ENCODE data around the gene AMPD3. TPM values are rescaled to one million over a fixed set of nuclear protein-coding genes. Genes with fewer than 3 reads are reported as not detected.

The AMPD3 gene
- polyA plus RNA-seq, 1 donor from 2014 or later, result not detected

DNA sequence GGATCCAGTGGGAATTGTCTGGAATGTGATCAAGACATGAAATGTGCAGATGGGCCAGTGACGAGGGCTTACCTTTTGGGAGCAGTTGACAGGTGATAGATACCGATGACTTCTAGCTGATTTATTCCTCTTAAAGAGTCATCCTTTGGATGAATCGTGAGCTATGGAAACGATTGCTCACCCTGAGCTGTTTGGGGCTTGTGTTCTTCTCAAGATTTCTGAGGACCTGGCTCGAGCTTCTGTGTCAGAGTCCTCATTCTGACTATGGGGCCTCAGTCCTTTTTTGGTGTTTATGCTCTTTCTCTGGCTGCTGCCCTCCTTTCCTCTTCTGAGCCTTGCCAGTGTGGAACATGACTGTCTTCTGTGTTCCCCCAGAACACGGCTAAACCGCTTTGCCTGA lies 11.9 kb upstream of the AMPD3 start:
- H3K9me3 ChIP-seq (ENCODE audit: low read length), result no peaks in the 10 kb centered on the region
- no peaks in the 10 kb centered on the region for H3K27me3 ChIP-seq (ENCODE audit: insufficient read depth, low read depth, low read length)
- no peak overlapping the region for H3K4me2 ChIP-seq (ENCODE audit: low read length)
- H3K4me3 ChIP-seq (ENCODE audit: low read length), result no peak overlapping the region
- no peaks in the 10 kb centered on the region for H3F3A ChIP-seq (ENCODE audit: insufficient read depth, low read length, poor library complexity, severe bottlenecking)
- H3K9me2 ChIP-seq (ENCODE audit: insufficient read depth, low read length), result no peaks in the 10 kb centered on the region
- no peaks in the 10 kb centered on the region for H3K79me2 ChIP-seq (replicated peaks; ENCODE audit: insufficient read depth, low read length)
- no peaks in the 10 kb centered on the region for H3K36me3 ChIP-seq (ENCODE audit: insufficient read depth, low read length)
- no peak for TF ChIP-seq SMC3 (conservative IDR thresholded peaks at IDR 0.05; ENCODE audit: poor library complexity)
- TF ChIP-seq RAD21 (conservative IDR thresholded peaks at IDR 0.05), result no peak
- TF ChIP-seq, protein P1, sequence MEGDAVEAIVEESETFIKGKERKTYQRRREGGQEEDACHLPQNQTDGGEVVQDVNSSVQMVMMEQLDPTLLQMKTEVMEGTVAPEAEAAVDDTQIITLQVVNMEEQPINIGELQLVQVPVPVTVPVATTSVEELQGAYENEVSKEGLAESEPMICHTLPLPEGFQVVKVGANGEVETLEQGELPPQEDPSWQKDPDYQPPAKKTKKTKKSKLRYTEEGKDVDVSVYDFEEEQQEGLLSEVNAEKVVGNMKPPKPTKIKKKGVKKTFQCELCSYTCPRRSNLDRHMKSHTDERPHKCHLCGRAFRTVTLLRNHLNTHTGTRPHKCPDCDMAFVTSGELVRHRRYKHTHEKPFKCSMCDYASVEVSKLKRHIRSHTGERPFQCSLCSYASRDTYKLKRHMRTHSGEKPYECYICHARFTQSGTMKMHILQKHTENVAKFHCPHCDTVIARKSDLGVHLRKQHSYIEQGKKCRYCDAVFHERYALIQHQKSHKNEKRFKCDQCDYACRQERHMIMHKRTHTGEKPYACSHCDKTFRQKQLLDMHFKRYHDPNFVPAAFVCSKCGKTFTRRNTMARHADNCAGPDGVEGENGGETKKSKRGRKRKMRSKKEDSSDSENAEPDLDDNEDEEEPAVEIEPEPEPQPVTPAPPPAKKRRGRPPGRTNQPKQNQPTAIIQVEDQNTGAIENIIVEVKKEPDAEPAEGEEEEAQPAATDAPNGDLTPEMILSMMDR (IDR thresholded peaks at IDR 0.05; ENCODE audit: poor library complexity, severe bottlenecking), result no peak
- TF ChIP-seq POLR2AphosphoS5 (IDR thresholded peaks at IDR 0.05), result no peak
- no peak for TF ChIP-seq EP300 (conservative IDR thresholded peaks at IDR 0.05; ENCODE audit: poor library complexity, severe bottlenecking)
- no peak for TF ChIP-seq MXI1 (conservative IDR thresholded peaks at IDR 0.05; ENCODE audit: poor library complexity, severe bottlenecking)
- TF ChIP-seq EZH2 (IDR thresholded peaks at IDR 0.05; ENCODE audit: borderline replicate concordance, insufficient read depth, low read length, poor library complexity, severe bottlenecking), result no peak
- TF ChIP-seq TAF1 (IDR thresholded peaks at IDR 0.05; ENCODE audit: low read depth), result no peak
- TF ChIP-seq, protein P2, sequence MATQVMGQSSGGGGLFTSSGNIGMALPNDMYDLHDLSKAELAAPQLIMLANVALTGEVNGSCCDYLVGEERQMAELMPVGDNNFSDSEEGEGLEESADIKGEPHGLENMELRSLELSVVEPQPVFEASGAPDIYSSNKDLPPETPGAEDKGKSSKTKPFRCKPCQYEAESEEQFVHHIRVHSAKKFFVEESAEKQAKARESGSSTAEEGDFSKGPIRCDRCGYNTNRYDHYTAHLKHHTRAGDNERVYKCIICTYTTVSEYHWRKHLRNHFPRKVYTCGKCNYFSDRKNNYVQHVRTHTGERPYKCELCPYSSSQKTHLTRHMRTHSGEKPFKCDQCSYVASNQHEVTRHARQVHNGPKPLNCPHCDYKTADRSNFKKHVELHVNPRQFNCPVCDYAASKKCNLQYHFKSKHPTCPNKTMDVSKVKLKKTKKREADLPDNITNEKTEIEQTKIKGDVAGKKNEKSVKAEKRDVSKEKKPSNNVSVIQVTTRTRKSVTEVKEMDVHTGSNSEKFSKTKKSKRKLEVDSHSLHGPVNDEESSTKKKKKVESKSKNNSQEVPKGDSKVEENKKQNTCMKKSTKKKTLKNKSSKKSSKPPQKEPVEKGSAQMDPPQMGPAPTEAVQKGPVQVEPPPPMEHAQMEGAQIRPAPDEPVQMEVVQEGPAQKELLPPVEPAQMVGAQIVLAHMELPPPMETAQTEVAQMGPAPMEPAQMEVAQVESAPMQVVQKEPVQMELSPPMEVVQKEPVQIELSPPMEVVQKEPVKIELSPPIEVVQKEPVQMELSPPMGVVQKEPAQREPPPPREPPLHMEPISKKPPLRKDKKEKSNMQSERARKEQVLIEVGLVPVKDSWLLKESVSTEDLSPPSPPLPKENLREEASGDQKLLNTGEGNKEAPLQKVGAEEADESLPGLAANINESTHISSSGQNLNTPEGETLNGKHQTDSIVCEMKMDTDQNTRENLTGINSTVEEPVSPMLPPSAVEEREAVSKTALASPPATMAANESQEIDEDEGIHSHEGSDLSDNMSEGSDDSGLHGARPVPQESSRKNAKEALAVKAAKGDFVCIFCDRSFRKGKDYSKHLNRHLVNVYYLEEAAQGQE (IDR thresholded peaks at IDR 0.05; ENCODE audit: borderline replicate concordance), result no peak
- H4K20me1 ChIP-seq (ENCODE audit: insufficient read depth), result no peaks in the 10 kb centered on the region
- no peak overlapping the region for H3K27ac ChIP-seq (ENCODE audit: low read length)
- H2AFZ ChIP-seq (ENCODE audit: low read depth, low read length), result no peak overlapping the region
- no peak overlapping the region for H3K9ac ChIP-seq (ENCODE audit: low read length)

DNA sequence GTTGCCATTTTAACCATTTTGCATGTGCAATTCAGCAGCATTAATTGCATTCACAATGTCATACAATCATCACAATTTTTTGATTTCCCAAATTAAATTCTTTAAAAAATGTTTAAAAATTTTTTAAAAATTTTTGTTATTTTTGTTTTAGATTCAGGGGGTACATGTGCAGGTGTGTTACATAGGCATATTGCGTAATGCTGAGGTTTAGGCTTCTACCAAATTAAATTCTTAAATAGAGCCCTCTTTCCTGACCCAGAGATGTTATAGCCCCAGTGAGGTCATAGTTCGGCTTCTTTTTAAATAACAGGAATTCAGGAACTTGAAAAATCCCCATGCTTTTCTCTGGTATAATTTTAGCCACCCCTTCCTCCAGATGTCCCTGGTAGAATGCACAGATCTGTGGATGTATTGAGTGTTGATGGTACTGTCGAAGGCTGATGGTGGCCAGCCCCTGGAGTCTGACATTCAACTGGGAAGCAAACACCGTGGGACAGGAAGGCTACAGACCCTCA lies 11.3 kb upstream of the AMPD3 start:
- no peak overlapping the region for H2AFZ ChIP-seq (ENCODE audit: low read depth, low read length)
- no peaks in the 10 kb centered on the region for H3K36me3 ChIP-seq (ENCODE audit: insufficient read depth, low read length)
- no peaks in the 10 kb centered on the region for H3K79me2 ChIP-seq (replicated peaks; ENCODE audit: insufficient read depth, low read length)
- H3K27me3 ChIP-seq (ENCODE audit: insufficient read depth, low read depth, low read length), result peaks cover under 1% of the 10 kb centered on the region
- H3K9ac ChIP-seq (ENCODE audit: low read length), result no peak overlapping the region
- no peaks in the 10 kb centered on the region for H3K9me2 ChIP-seq (ENCODE audit: insufficient read depth, low read length)
- H3K9me3 ChIP-seq (ENCODE audit: low read length), result no peaks in the 10 kb centered on the region
- no peaks in the 10 kb centered on the region for H4K20me1 ChIP-seq (ENCODE audit: insufficient read depth)
- no peaks in the 10 kb centered on the region for H3F3A ChIP-seq (ENCODE audit: insufficient read depth, low read length, poor library complexity, severe bottlenecking)
- TF ChIP-seq EZH2 (IDR thresholded peaks at IDR 0.05; ENCODE audit: borderline replicate concordance, insufficient read depth, low read length, poor library complexity, severe bottlenecking) (no peak), RAD21 (conservative IDR thresholded peaks at IDR 0.05) (no peak), EP300 (conservative IDR thresholded peaks at IDR 0.05; ENCODE audit: poor library complexity, severe bottlenecking) (no peak), TAF1 (IDR thresholded peaks at IDR 0.05; ENCODE audit: low read depth) (no peak), POLR2AphosphoS5 (IDR thresholded peaks at IDR 0.05) (no peak), SMC3 (conservative IDR thresholded peaks at IDR 0.05; ENCODE audit: poor library complexity) (no peak), MXI1 (conservative IDR thresholded peaks at IDR 0.05; ENCODE audit: poor library complexity, severe bottlenecking) (no peak)
- TF ChIP-seq, protein P1 (IDR thresholded peaks at IDR 0.05; ENCODE audit: poor library complexity, severe bottlenecking), result no peak
- TF ChIP-seq, protein P2 (IDR thresholded peaks at IDR 0.05; ENCODE audit: borderline replicate concordance), result no peak
- H3K4me2 ChIP-seq (ENCODE audit: low read length), result no peak overlapping the region
- no peak overlapping the region for H3K27ac ChIP-seq (ENCODE audit: low read length)
- H3K4me3 ChIP-seq (ENCODE audit: low read length), result no peak overlapping the region

Data from neural cell (in vitro differentiated cells).